Effector CD4-positive, alpha-beta T cell (primary cell): ENCODE measurements around the gene KLK5.
"Not testable (repeated sequence)": the region's sequence is repeated elsewhere in the genome, so short reads cannot be mapped to it uniquely, and the experiment has no call there.

Source experiments
- DNase-seq: peaks from one replicate; pipeline ENCODE4 v3.0.0-alpha.2; 2020

KLK5 gene

GRCh38 chr19:50921426-50922316 lies 31.2 kb downstream of the KLK5 start:
- DNase-seq: no peak

GRCh38 chr19:50916069-50916468 lies 36.8 kb downstream of the KLK5 start:
- no peak for DNase-seq

GRCh38 chr19:50912727-50913716 lies 39.8 kb downstream of the KLK5 start:
- DNase-seq: no peak

- DNase-seq: no peak
Observed at GRCh38 chr19:50912102-50912599, 40.7 kb downstream of the KLK5 start.

GRCh38 chr19:50911206-50912101 lies 41.4 kb downstream of the KLK5 start, which contains the start of gene KLK4:
KLK4 (minus strand) TSS chr19:50911395; CDS start chr19:50910738, 657 bp downstream.
- no peak for DNase-seq

GRCh38 chr19:50910722-50911121 lies 42.1 kb downstream of the KLK5 start:
- DNase-seq: no peak

- no peak for DNase-seq
Observed at GRCh38 chr19:50909240-50910070, 43.4 kb downstream of the KLK5 start.

GRCh38 chr19:50908336-50908735 lies 44.5 kb downstream of the KLK5 start:
- DNase-seq: no peak

GRCh38 chr19:50906217-50906616 lies 46.6 kb downstream of the KLK5 start:
- no peak for DNase-seq

- DNase-seq: no peak
Observed at GRCh38 chr19:50902640-50903039, 50.2 kb downstream of the KLK5 start.

GRCh38 chr19:50899569-50899968 lies 53.3 kb downstream of the KLK5 start:
- DNase-seq: no peak

- DNase-seq: no peak
Observed at GRCh38 chr19:50898018-50898417, 54.8 kb downstream of the KLK5 start.

- no peak for DNase-seq
Observed at GRCh38 chr19:50897612-50898011, 55.2 kb downstream of the KLK5 start.

- no peak for DNase-seq
Observed at GRCh38 chr19:50897191-50897607, 55.6 kb downstream of the KLK5 start.

- DNase-seq: no peak
Observed at GRCh38 chr19:50896591-50897190, 56.1 kb downstream of the KLK5 start.

- DNase-seq: not testable (repeated sequence)
Observed at GRCh38 chr19:50896089-50896590, 56.7 kb downstream of the KLK5 start.

GRCh38 chr19:50894478-50895356 lies 58.1 kb downstream of the KLK5 start:
- no peak for DNase-seq
